HepG2 (cell line): ENCODE measurements around the gene RNASE2. TPM values are rescaled to one million over a fixed set of nuclear protein-coding genes. Genes with fewer than 3 reads are reported as not detected.

Experiments
- BHLHE40 ChIP-seq: IDR thresholded peaks from 2 replicates; pipeline ENCODE4 v1.6.1; 2011; ENCODE audit warnings: low read length, improper control_type of control experiment
- BRCA1 ChIP-seq: sonication (generic); formaldehyde crosslinking; IDR thresholded peaks from 2 replicates; pipeline ENCODE4 v1.4.0; 2020; ENCODE audit warnings: missing genetic modification reagents
- E2F1 ChIP-seq: sonication (generic); formaldehyde crosslinking; IDR thresholded peaks from 2 replicates; pipeline ENCODE4 v1.5.0; 2020; ENCODE audit warnings: missing genetic modification reagents
- ERF ChIP-seq: IDR thresholded peaks from 2 replicates; pipeline ENCODE4 v1.6.1; 2018; ENCODE audit warnings: missing biosample characterization, missing genetic modification reagents
- ESRRA ChIP-seq: sonication (generic); formaldehyde crosslinking; IDR thresholded peaks from 2 replicates; pipeline ENCODE4 v1.5.1; 2020; ENCODE audit warnings: mild to moderate bottlenecking, low read depth, missing genetic modification reagents
- ETS1 ChIP-seq: sonication (generic); formaldehyde crosslinking; IDR thresholded peaks from 2 replicates; pipeline ENCODE4 v1.4.0; 2020; ENCODE audit warnings: missing genetic modification reagents
- HNRNPH1 ChIP-seq: fragments of 200-400 bp; formaldehyde crosslinking; optimal IDR thresholded peaks from 2 replicates; pipeline ENCODE3; 2017; ENCODE audit warnings: mild to moderate bottlenecking, low read depth, low read length
- MBNL3 ChIP-seq: fragments of 250-450 bp; sonication (Bioruptor Pico); conservative IDR thresholded peaks from 2 replicates; pipeline ENCODE4 v1.8.0; 2022; ENCODE audit warnings: mild to moderate bottlenecking, inconsistent platforms
- PRDM10 ChIP-seq: sonication (generic); formaldehyde crosslinking; IDR thresholded peaks from 2 replicates; pipeline ENCODE4 v1.4.0; 2020; ENCODE audit warnings: low read depth, missing genetic modification reagents
- RCOR2 ChIP-seq: IDR thresholded peaks from 2 replicates; pipeline ENCODE4 v1.6.1; 2016; ENCODE audit warnings: missing biosample characterization, missing genetic modification reagents
- SCMH1 ChIP-seq: sonication (generic); formaldehyde crosslinking; IDR thresholded peaks from 2 replicates; pipeline ENCODE4 v1.9.0; 2021; ENCODE audit warnings: missing genetic modification reagents, mild to moderate bottlenecking, borderline replicate concordance
- TEF ChIP-seq: sonication (generic); formaldehyde crosslinking; IDR thresholded peaks from 2 replicates; pipeline ENCODE4 v1.5.0; 2020; ENCODE audit warnings: missing genetic modification reagents
- ZEB1 ChIP-seq: IDR thresholded peaks from 2 replicates; pipeline ENCODE4 v1.6.1; 2012; ENCODE audit warnings: mild to moderate bottlenecking, low read depth, inconsistent platforms; ENCODE audit not compliant: insufficient replicate concordance
- ZNF274 ChIP-seq: sonication (generic); formaldehyde crosslinking; IDR thresholded peaks from 2 replicates; pipeline ENCODE4 v1.5.1; 2020; ENCODE audit warnings: mild to moderate bottlenecking, missing genetic modification reagents
- ZNF382 ChIP-seq: sonication (generic); formaldehyde crosslinking; IDR thresholded peaks from 2 replicates; pipeline ENCODE4 v1.5.0; 2020; ENCODE audit warnings: missing genetic modification reagents, mild to moderate bottlenecking, borderline replicate concordance
- ZNF576 ChIP-seq: sonication (generic); formaldehyde crosslinking; IDR thresholded peaks from 2 replicates; pipeline ENCODE4 v1.4.0; 2020; ENCODE audit warnings: mild to moderate bottlenecking, missing genetic modification reagents
- ZNF652 ChIP-seq: IDR thresholded peaks from 2 replicates; pipeline ENCODE4 v1.6.1; 2016; ENCODE audit warnings: low read depth, borderline replicate concordance
- ZNF724P ChIP-seq: sonication (generic); formaldehyde crosslinking; IDR thresholded peaks from 2 replicates; pipeline ENCODE4 v1.8.0; 2022; ENCODE audit warnings: missing genetic modification reagents, borderline replicate concordance
- ZNF775 ChIP-seq: sonication (generic); formaldehyde crosslinking; IDR thresholded peaks from 2 replicates; pipeline ENCODE4 v1.4.0; 2020; ENCODE audit warnings: missing genetic modification reagents, mild to moderate bottlenecking, moderate library complexity, borderline replicate concordance
- ZNF784 ChIP-seq: sonication (generic); formaldehyde crosslinking; IDR thresholded peaks from 2 replicates; pipeline ENCODE4 v1.5.1; 2020; ENCODE audit warnings: missing genetic modification reagents, mild to moderate bottlenecking, borderline replicate concordance
- ZNF792 ChIP-seq: IDR thresholded peaks from 2 replicates; pipeline ENCODE4 v1.6.1; 2016
- polyA plus RNA-seq, 8 experiments: library from polyadenylated mRNA; depleted of rRNA in 3 of 8; stranded (reverse) in 7 of 8; unstranded in 1 of 8; fragments of >200 nt; fragmentation: Illumina TruSeq in 4 of 8; extraction: Trizol in 4 of 8; gene quantifications; 2 replicates each; pipeline versions ENCODE4 v1.2.1 to v1.2.3, GENCODE V29; 2011 to 2016; ENCODE audit warnings: low read depth in 4 of 8, missing spikeins in 1 of 8, mixed read lengths in 1 of 8; ENCODE audit not compliant: insufficient read depth in 1 of 8
- total RNA-seq, 5 experiments: library from RNA; depleted of rRNA; stranded (reverse); fragments of >200 nt; fragmentation: Illumina TruSeq; extraction: Trizol; gene quantifications; 2 replicates each; pipeline ENCODE4 v1.2.3, GENCODE V29; 2016; ENCODE audit warnings: low read depth in 1 of 5

RNASE2 gene
- total and polyA plus RNA-seq, 2 of the 13 experiments (the other 11 are each of a cell fraction or from before 2014, with no cell fraction given): 0.69 TPM; not detected in 1

GRCh38 chr14:20970983-20971704, 15.9 kb downstream of the RNASE2 start (continued):
- TF ChIP-seq PRDM10 (CRISPR knock-in tag) (no peak), ZNF382 (CRISPR knock-in tag) (no peak), ESRRA (CRISPR knock-in tag) (0 out of 2 replicates have a peak, but pooled peaks have one; percentile 48), ZNF724P (CRISPR knock-in tag) (no peak), ZNF775 (CRISPR knock-in tag) (no peak), E2F1 (CRISPR knock-in tag) (peak; percentile 71), ZNF576 (CRISPR knock-in tag) (peak; percentile 71; the same call in 1 of the 2 replicates), BRCA1 (CRISPR knock-in tag) (peak; percentile 72; the same call in 1 of the 2 replicates), ETS1 (CRISPR knock-in tag) (no peak), ZNF792 (CRISPR knock-in tag) (0 out of 2 replicates have a peak, but pooled peaks have one; percentile 53), ZNF652 (CRISPR knock-in tag) (no peak), ERF (CRISPR knock-in tag) (no peak; the same call in 1 of the 2 replicates), MBNL3 (CRISPR knock-in tag) (no peak), BHLHE40 (0 out of 2 replicates have a peak, but pooled peaks have one; percentile 20), RCOR2 (0 out of 2 replicates have a peak, but pooled peaks have one; percentile 13), HNRNPH1 (peak; percentile 47), ZNF784 (CRISPR knock-in tag) (peak; percentile 67; the same call in 1 of the 2 replicates), SCMH1 (CRISPR knock-in tag) (no peak), ZEB1 (no peak), TEF (CRISPR knock-in tag) (0 out of 2 replicates have a peak, but pooled peaks have one; percentile 38), ZNF274 (CRISPR knock-in tag) (peak; percentile 94)
